Activated naive CD8-positive, alpha-beta T cell treated with anti-CD3 and anti-CD28 coated beads for 36 hours (primary cell): ENCODE results near the gene ATP13A1. TPM values are rescaled to one million over a fixed set of nuclear protein-coding genes. Genes with fewer than 3 reads are reported as not detected.
"Not testable (repeated sequence)": the region's sequence is repeated elsewhere in the genome, so short reads cannot be mapped to it uniquely, and the experiment has no call there.

ENCODE experiments used
- DNase-seq: peaks from one replicate; pipeline ENCODE4 v3.0.0; 2021
- H3K27ac Mint-ChIP-seq: one replicate; pipeline ENCODE4 v1.8.0; 2022; ENCODE audit warnings: mild to moderate bottlenecking, moderate library complexity, mixed read lengths
- H3K27me3 Mint-ChIP-seq: one replicate; pipeline ENCODE4 v1.8.0; 2022; ENCODE audit warnings: mild to moderate bottlenecking, mixed read lengths
- H3K36me3 Mint-ChIP-seq: one replicate; pipeline ENCODE4 v1.8.0; 2021; ENCODE audit warnings: mild to moderate bottlenecking, mixed read lengths
- H3K4me1 Mint-ChIP-seq: one replicate; pipeline ENCODE4 v1.8.0; 2021; ENCODE audit warnings: mixed read lengths
- H3K4me3 Mint-ChIP-seq: one replicate; pipeline ENCODE4 v1.8.0; 2022; ENCODE audit warnings: mild to moderate bottlenecking, moderate library complexity, mixed read lengths
- H3K9me3 Mint-ChIP-seq: one replicate; pipeline ENCODE4 v1.8.0; 2022; ENCODE audit warnings: mixed read lengths
- total RNA-seq, 2 experiments: library from RNA; stranded (reverse); gene quantifications; one replicate each; pipeline ENCODE4 v1.2.3, GENCODE V29; 2021

Gene ATP13A1
- total RNA-seq, 2 experiments from 2014 or later, result 72.6 to 76.4 TPM

- H3K27me3 Mint-ChIP-seq, result no peaks in the 10 kb centered on the region
- H3K27ac Mint-ChIP-seq, result peak overlapping the region; percentile 97
- DNase-seq, result no peak
- peaks cover 23% of the 10 kb centered on the region for H3K4me1 Mint-ChIP-seq
- peak overlapping the region; percentile 91 for H3K4me3 Mint-ChIP-seq
- no peaks in the 10 kb centered on the region for H3K9me3 Mint-ChIP-seq
- peaks cover 24% of the 10 kb centered on the region for H3K36me3 Mint-ChIP-seq
Measured at GRCh38 chr19:19626516-19627472, 36.7 kb downstream of the ATP13A1 start.

- no peaks in the 10 kb centered on the region for H3K9me3 Mint-ChIP-seq
- DNase-seq, result no peak
- peaks cover 29% of the 10 kb centered on the region for H3K4me1 Mint-ChIP-seq
- H3K36me3 Mint-ChIP-seq, result peaks cover 17% of the 10 kb centered on the region
- H3K27ac Mint-ChIP-seq, result no peak overlapping the region
- H3K4me3 Mint-ChIP-seq, result no peak overlapping the region
- no peaks in the 10 kb centered on the region for H3K27me3 Mint-ChIP-seq
Measured at GRCh38 chr19:19624032-19624570, 39.4 kb downstream of the ATP13A1 start.

GRCh38 chr19:19623383-19623782 lies 40.1 kb downstream of the ATP13A1 start:
- Mint-ChIP-seq H3K4me1 (peaks cover 31% of the 10 kb centered on the region), H3K27me3 (no peaks in the 10 kb centered on the region), H3K4me3 (no peak overlapping the region), H3K27ac (no peak overlapping the region), H3K9me3 (no peaks in the 10 kb centered on the region), H3K36me3 (peaks cover 13% of the 10 kb centered on the region)
- DNase-seq, result no peak

- H3K9me3 Mint-ChIP-seq, result no peaks in the 10 kb centered on the region
- H3K36me3 Mint-ChIP-seq, result peaks cover 12% of the 10 kb centered on the region
- DNase-seq, result no peak
- H3K4me1 Mint-ChIP-seq, result peaks cover 38% of the 10 kb centered on the region
- H3K4me3 Mint-ChIP-seq, result no peak overlapping the region
- H3K27ac Mint-ChIP-seq, result no peak overlapping the region
- H3K27me3 Mint-ChIP-seq, result no peaks in the 10 kb centered on the region
Measured at GRCh38 chr19:19619849-19620210, 43.6 kb downstream of the ATP13A1 start.

GRCh38 chr19:19619181-19619848 lies 44.2 kb downstream of the ATP13A1 start:
- Mint-ChIP-seq H3K27ac (peak overlapping the region; percentile 87), H3K9me3 (no peaks in the 10 kb centered on the region), H3K27me3 (no peaks in the 10 kb centered on the region), H3K36me3 (peaks cover 8% of the 10 kb centered on the region), H3K4me1 (peaks cover 38% of the 10 kb centered on the region), H3K4me3 (peak overlapping the region; percentile 80)
- no peak for DNase-seq

- H3K9me3 Mint-ChIP-seq, result no peaks in the 10 kb centered on the region
- peaks cover 4% of the 10 kb centered on the region for H3K36me3 Mint-ChIP-seq
- peaks cover 39% of the 10 kb centered on the region for H3K4me1 Mint-ChIP-seq
- H3K27ac Mint-ChIP-seq, result peak within 1 kb of the TSS; percentile 87
- H3K27me3 Mint-ChIP-seq, result no peaks in the 10 kb centered on the region
- DNase-seq, result peak; percentile 99
- H3K4me3 Mint-ChIP-seq, result peak within 1 kb of the TSS; percentile 82
Measured at GRCh38 chr19:19618219-19619051, 45.0 kb downstream of the ATP13A1 start, which contains the start of gene PBX4. TSS of gene PBX4 (minus strand) at chr19:19618687. CDS start at chr19:19618629, 58 bp downstream.

GRCh38 chr19:19615086-19615485 lies 48.4 kb downstream of the ATP13A1 start:
- Mint-ChIP-seq H3K27ac (no peak overlapping the region), H3K27me3 (no peaks in the 10 kb centered on the region), H3K4me3 (peak overlapping the region; percentile 47), H3K4me1 (peaks cover 44% of the 10 kb centered on the region), H3K9me3 (no peaks in the 10 kb centered on the region), H3K36me3 (peaks cover 11% of the 10 kb centered on the region)
- peak; percentile 46 for DNase-seq

- H3K9me3 Mint-ChIP-seq, result no peaks in the 10 kb centered on the region
- H3K27ac Mint-ChIP-seq, result no peak overlapping the region
- no peaks in the 10 kb centered on the region for H3K27me3 Mint-ChIP-seq
- H3K36me3 Mint-ChIP-seq, result peaks cover 15% of the 10 kb centered on the region
- no peak overlapping the region for H3K4me3 Mint-ChIP-seq
- DNase-seq, result no peak
- peaks cover 33% of the 10 kb centered on the region for H3K4me1 Mint-ChIP-seq
Measured at GRCh38 chr19:19613506-19613905, 50.0 kb downstream of the ATP13A1 start.

GRCh38 chr19:19610376-19611202 lies 52.9 kb downstream of the ATP13A1 start:
- H3K27me3 Mint-ChIP-seq, result no peaks in the 10 kb centered on the region
- DNase-seq, result no peak
- H3K4me3 Mint-ChIP-seq, result no peak overlapping the region
- H3K4me1 Mint-ChIP-seq, result peaks cover 26% of the 10 kb centered on the region
- no peaks in the 10 kb centered on the region for H3K9me3 Mint-ChIP-seq
- peaks cover 20% of the 10 kb centered on the region for H3K36me3 Mint-ChIP-seq
- H3K27ac Mint-ChIP-seq, result no peak overlapping the region

GRCh38 chr19:19606686-19607085 lies 56.8 kb downstream of the ATP13A1 start:
- H3K4me3 Mint-ChIP-seq, DNase-seq, H3K27me3 Mint-ChIP-seq, H3K9me3 Mint-ChIP-seq: not testable (repeated sequence)
- Mint-ChIP-seq H3K4me1 (peaks cover 30% of the 10 kb centered on the region), H3K36me3 (peaks cover 17% of the 10 kb centered on the region), H3K27ac (peak overlapping the region; percentile 87)

- peak overlapping the region; percentile 87 for H3K27ac Mint-ChIP-seq
- H3K9me3 Mint-ChIP-seq, result no peaks in the 10 kb centered on the region
- peaks cover 23% of the 10 kb centered on the region for H3K36me3 Mint-ChIP-seq
- H3K27me3 Mint-ChIP-seq, result no peaks in the 10 kb centered on the region
- H3K4me1 Mint-ChIP-seq, result peaks cover 37% of the 10 kb centered on the region
- DNase-seq, result no peak
- peak overlapping the region; percentile 25 for H3K4me3 Mint-ChIP-seq
Measured at GRCh38 chr19:19606021-19606420, 57.5 kb downstream of the ATP13A1 start.

- peaks cover 18% of the 10 kb centered on the region for H3K36me3 Mint-ChIP-seq
- H3K27ac Mint-ChIP-seq, result peak overlapping the region; percentile 86
- no peaks in the 10 kb centered on the region for H3K27me3 Mint-ChIP-seq
- peaks cover 3% of the 10 kb centered on the region for H3K9me3 Mint-ChIP-seq
- no peak for DNase-seq
- peaks cover 49% of the 10 kb centered on the region for H3K4me1 Mint-ChIP-seq
- H3K4me3 Mint-ChIP-seq, result no peak overlapping the region
Measured at GRCh38 chr19:19602713-19603324, 60.7 kb downstream of the ATP13A1 start.

GRCh38 chr19:19602136-19602712 lies 61.3 kb downstream of the ATP13A1 start:
- no peak for DNase-seq
- H3K27ac Mint-ChIP-seq, result peak overlapping the region; percentile 86

More at GRCh38 chr19:19602136-19602712, 61.3 kb downstream of the ATP13A1 start:
- Mint-ChIP-seq H3K27me3 (no peaks in the 10 kb centered on the region), H3K9me3 (peaks cover 3% of the 10 kb centered on the region), H3K4me3 (no peak overlapping the region), H3K36me3 (peaks cover 23% of the 10 kb centered on the region), H3K4me1 (peaks cover 54% of the 10 kb centered on the region)
